D721Med (cell line): Measurements from ENCODE around the gene HIP1R.
"Not testable (repeated sequence)": the region's sequence is repeated elsewhere in the genome, so short reads cannot be mapped to it uniquely, and the experiment has no call there.

Experiments used
- DNase-seq: peaks from one replicate; pipeline ENCODE4 v3.0.0; 2011; ENCODE audit warnings: low spot score; ENCODE audit not compliant: insufficient read length
- FAIRE-seq: peaks from 2 replicates; lab custom pipeline; 2011; peaks lifted over from hg19 to GRCh38; lab: Jason Lieb, UNC
- TF ChIP-seq, protein P1 (sequence below): IDR thresholded peaks from 2 replicates; pipeline ENCODE4 v1.5.1; 2012; ENCODE audit warnings: mild to moderate bottlenecking, control low read depth; ENCODE audit not compliant: insufficient read depth; ENCODE audit errors: missing control alignments

Gene HIP1R

DNA sequence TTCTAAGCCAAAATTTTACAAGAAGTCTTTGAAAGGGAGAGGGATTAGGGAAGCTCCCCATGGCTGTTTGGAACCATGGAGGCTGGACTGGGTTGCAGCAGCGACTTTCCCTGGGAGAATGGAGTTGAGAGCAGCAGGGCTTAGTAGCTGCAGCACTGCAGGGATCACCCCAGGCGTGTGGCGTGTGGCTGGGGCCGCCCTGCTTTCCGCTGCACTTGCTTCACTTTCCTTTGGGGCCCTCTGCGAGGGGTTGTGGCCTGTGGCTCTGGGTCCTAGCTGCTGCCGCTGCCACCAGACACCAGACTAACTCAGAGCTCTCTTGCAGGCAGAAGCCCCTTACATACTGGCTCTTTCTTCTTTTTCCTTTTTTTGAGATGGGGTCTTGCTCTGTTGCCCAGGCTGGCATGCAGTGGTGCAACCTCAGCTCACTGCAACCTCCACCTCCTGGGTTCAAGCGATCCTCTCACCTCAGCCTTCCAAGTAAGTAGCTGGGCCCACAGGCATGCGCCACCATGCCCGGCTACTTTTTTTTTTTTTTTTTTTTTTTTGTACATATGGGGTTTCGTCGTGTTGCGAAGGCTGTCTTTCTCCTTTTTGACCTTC is 35.5 kb upstream of the HIP1R start:
- TF ChIP-seq, protein P1, sequence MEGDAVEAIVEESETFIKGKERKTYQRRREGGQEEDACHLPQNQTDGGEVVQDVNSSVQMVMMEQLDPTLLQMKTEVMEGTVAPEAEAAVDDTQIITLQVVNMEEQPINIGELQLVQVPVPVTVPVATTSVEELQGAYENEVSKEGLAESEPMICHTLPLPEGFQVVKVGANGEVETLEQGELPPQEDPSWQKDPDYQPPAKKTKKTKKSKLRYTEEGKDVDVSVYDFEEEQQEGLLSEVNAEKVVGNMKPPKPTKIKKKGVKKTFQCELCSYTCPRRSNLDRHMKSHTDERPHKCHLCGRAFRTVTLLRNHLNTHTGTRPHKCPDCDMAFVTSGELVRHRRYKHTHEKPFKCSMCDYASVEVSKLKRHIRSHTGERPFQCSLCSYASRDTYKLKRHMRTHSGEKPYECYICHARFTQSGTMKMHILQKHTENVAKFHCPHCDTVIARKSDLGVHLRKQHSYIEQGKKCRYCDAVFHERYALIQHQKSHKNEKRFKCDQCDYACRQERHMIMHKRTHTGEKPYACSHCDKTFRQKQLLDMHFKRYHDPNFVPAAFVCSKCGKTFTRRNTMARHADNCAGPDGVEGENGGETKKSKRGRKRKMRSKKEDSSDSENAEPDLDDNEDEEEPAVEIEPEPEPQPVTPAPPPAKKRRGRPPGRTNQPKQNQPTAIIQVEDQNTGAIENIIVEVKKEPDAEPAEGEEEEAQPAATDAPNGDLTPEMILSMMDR = no peak
- DNase-seq (no peak), FAIRE-seq (no peak)

DNA sequence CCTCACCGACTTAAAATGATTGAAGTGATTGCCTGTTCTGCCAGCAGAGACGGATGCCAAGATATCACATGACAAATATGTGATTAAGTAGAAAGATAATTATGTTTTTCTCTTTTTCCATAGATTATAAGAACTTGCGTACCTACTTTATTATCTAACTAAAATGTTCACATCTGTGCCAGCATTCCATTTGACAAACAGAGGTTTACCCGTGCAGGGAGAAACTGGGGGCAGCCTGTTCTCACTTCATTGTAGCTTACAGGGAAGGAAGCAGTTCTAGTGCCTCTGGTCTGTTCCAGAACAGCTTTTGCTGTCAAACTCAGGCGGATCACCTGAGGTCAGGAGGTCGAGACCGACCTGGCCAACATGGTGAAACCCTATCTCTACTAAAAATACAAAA is 31.3 kb upstream of the HIP1R start:
- DNase-seq = no peak
- no peak for FAIRE-seq
- TF ChIP-seq, protein P1 = no peak

DNA sequence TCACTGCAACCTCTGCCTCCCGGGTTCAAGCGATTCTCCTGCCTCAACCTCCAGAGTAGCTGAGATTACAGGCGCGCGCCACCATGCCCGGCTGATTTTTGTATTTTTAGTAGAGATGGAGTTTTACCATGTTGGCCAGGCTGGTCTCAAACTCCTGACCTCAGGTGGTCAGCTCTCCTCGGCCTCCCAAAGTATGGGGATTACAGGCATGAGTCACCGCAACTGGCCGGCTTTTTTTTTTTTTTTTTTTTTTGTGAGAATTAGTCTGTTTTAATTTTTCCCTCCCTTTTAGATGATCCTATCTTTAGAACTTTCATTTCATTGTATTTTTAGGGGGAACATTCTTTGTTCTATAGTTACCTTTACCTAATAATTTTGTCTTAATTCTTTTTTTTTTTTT is 30.3 kb upstream of the HIP1R start:
- DNase-seq, FAIRE-seq: not testable (repeated sequence)

DNA sequence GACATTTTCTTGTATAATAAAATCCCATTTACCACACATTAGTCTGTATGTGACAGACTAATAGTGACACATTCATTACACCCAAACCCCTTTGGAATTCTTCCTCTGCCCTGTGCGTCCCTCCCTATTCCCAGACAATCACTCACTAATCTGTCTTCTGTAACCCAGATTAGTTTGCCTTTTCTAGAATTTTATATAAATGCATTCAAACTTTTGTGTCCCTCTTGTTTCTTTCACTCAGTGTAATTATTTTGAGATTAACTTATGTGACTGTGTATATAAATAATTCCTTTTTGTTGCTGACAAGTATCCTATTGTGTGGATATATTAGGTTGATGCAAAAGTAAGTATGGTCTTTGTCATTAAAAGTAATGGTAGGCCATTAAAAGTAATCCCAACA is 27.6 kb upstream of the HIP1R start:
- no peak for FAIRE-seq
- DNase-seq = no peak
- TF ChIP-seq, protein P1 = no peak

DNA sequence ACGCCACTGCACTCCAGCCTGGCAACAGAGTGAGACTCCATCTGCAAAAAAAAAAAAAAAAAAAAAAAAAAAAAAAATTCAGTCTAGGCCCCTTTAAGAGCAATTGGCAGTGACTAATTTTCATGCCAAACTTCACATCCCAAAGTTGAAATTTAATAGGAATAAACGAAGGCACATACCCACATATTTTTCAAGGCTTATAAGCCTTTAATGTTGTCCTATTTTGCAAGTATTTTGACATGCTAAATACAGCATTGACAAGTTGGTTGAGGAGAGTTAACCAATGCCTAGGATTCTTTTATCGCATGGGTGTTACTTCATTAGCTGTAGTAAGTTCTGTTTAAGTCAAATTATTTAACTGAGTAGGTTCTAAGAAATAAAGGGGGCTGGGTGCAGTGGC is 23.5 kb upstream of the HIP1R start:
- TF ChIP-seq, protein P1 = no peak
- FAIRE-seq (no peak), DNase-seq (no peak)

DNA sequence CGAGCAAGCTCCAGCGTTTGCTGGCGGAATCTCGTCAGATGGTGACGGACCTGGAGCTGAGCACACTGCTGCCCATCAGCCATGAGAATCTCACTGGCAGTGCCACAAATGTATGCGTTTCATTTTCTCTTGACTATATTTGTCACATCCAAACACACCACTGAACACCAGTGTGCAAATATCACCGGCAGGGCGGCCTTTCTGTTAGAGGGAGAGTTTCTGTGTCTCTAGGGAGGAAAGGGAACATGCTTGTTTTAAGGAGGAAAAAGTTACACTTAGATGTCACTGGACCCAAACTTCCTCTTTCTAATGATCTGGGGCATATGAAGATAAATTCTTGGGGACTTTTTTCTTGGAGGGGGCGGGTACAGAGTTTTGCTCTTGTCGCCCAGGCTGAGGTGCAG is 21.9 kb upstream of the HIP1R start:
- TF ChIP-seq, protein P1 = no peak
- DNase-seq (no peak), FAIRE-seq (no peak)

DNA sequence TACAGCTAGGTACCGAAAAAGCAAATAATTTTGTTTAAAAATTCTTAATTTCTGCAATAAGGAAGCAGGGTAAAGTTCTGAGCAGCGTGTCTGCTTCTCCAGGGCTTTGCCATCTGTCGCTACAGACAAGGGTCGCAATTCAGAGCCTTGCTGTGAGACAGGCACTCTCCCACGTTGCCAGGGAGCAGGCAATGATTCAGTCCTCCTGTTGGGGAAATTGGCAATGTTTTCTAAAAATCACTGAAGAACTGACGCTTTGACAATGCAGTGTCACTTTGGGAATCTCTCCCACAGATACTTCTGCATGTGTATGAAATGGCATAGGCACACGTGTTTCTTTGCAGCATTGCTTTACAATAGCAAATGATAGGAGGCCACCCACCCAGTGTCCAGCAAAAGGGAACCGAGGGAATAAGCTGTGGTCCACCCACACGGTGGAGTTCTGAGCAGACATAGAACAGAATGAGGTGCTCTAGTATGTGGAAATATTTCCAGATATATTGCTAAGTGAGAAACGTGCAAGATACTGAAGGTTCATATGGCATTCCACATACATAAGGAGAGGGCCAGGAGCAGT is 16.0 kb upstream of the HIP1R start:
- TF ChIP-seq, protein P1 = no peak
- no peak for FAIRE-seq
- no peak for DNase-seq
